ENCODE results near the gene MTHFR. TPM values are rescaled to one million over a fixed set of nuclear protein-coding genes. Genes with fewer than 3 reads are reported as not detected.

MTHFR gene
- total RNA-seq, 2 donors from 2014 or later = 22.3 to 30.0 TPM

DNA sequence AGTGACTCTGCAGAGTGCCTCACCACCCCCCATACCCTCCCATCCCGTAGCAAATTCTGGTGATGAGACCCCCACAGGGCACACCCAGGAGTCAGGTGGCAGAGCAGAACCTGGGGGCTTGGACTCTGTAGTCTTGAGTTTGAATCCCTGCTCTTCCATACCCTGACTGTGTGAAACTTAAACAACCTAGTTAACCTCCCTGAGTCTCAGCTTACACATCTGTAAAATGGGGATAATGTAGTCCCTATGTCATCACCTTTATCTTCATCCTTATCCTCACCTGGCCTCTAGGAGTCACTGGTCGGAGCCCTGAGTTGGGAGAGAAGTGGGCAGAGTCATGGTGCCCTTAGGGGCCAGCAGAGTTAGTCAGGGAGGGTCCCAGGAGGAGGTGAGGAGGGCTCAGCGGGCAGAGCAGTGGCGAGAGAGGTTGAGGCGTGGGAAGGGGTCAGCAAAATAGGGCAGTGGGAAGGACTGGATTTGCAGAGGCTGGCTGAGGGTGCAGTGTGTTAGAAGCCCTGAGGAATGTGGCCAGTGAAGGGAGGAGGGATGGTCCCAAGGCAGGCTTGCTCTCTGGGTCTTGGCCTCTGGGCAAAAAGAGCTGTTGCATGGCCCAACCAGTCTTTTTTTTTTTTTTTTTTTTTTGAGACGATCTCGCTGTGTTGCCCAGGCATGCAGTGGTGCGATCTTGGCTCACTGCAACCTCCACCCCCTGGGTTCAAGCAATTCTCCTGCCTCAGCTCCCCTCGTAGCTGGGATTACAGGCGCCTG lies 25.2 kb downstream of the MTHFR start:
- no peaks in the 10 kb centered on the region for H3K9me3 ChIP-seq (ENCODE audit: control insufficient read depth, low read length)
- Mint-ChIP-seq H3K36me3 (ENCODE audit: low read depth) (no peaks in the 10 kb centered on the region), H3K4me3 (no peak overlapping the region), H3K27me3 (ENCODE audit: insufficient read depth) (no peaks in the 10 kb centered on the region), H3K27ac (no peak overlapping the region), H3K4me1 (no peaks in the 10 kb centered on the region), H3K9me3 (no peaks in the 10 kb centered on the region)
- DNase-seq = no peak
- WGBS, 2 experiments (ENCODE audit: insufficient coverage in 1 of 2, insufficient read length in 1 of 2) = 94 to 97% methylated on average over 3 to 8 of the region's 10 CpGs
- H3K36me3 ChIP-seq (ENCODE audit: control insufficient read depth, insufficient read depth, low read length) = no peaks in the 10 kb centered on the region
- H3K9ac ChIP-seq (ENCODE audit: extremely low read depth, low read length, poor library complexity, severe bottlenecking) = no peak overlapping the region
- H3K27ac ChIP-seq (ENCODE audit: low read depth, low read length) = no peak overlapping the region
- peaks cover 5% of the 10 kb centered on the region for H3K4me1 ChIP-seq (ENCODE audit: control insufficient read depth, insufficient read depth, low read length)
- H3K27me3 ChIP-seq (ENCODE audit: control insufficient read depth, insufficient read depth, low read length, poor library complexity, severe bottlenecking) = no peaks in the 10 kb centered on the region
- no peak for TF ChIP-seq CTCF (conservative IDR thresholded peaks at IDR 0.05)
- no peak overlapping the region for H3K4me3 ChIP-seq (ENCODE audit: low read length)

GRCh38 chr1:11779715-11780379 lies 25.9 kb downstream of the MTHFR start:
- H3K4me1 ChIP-seq (ENCODE audit: control insufficient read depth, insufficient read depth, low read length) = peaks cover 4% of the 10 kb centered on the region
- Mint-ChIP-seq H3K4me3 (no peak overlapping the region), H3K27ac (no peak overlapping the region), H3K4me1 (no peaks in the 10 kb centered on the region), H3K27me3 (ENCODE audit: insufficient read depth) (no peaks in the 10 kb centered on the region), H3K9me3 (no peaks in the 10 kb centered on the region), H3K36me3 (ENCODE audit: low read depth) (no peaks in the 10 kb centered on the region)
- 88 to 96% methylated on average over 6 to 13 of the region's 13 CpGs for WGBS, 2 experiments (ENCODE audit: insufficient coverage in 1 of 2, insufficient read length in 1 of 2)
- no peak overlapping the region for H3K27ac ChIP-seq (ENCODE audit: low read depth, low read length)
- no peak for DNase-seq
- H3K27me3 ChIP-seq (ENCODE audit: control insufficient read depth, insufficient read depth, low read length, poor library complexity, severe bottlenecking) = no peaks in the 10 kb centered on the region
- no peaks in the 10 kb centered on the region for H3K9me3 ChIP-seq (ENCODE audit: control insufficient read depth, low read length)
- no peak overlapping the region for H3K9ac ChIP-seq (ENCODE audit: extremely low read depth, low read length, poor library complexity, severe bottlenecking)
- no peak overlapping the region for H3K4me3 ChIP-seq (ENCODE audit: low read length)
- TF ChIP-seq CTCF (conservative IDR thresholded peaks at IDR 0.05) = no peak
- H3K36me3 ChIP-seq (ENCODE audit: control insufficient read depth, insufficient read depth, low read length) = no peaks in the 10 kb centered on the region

DNA sequence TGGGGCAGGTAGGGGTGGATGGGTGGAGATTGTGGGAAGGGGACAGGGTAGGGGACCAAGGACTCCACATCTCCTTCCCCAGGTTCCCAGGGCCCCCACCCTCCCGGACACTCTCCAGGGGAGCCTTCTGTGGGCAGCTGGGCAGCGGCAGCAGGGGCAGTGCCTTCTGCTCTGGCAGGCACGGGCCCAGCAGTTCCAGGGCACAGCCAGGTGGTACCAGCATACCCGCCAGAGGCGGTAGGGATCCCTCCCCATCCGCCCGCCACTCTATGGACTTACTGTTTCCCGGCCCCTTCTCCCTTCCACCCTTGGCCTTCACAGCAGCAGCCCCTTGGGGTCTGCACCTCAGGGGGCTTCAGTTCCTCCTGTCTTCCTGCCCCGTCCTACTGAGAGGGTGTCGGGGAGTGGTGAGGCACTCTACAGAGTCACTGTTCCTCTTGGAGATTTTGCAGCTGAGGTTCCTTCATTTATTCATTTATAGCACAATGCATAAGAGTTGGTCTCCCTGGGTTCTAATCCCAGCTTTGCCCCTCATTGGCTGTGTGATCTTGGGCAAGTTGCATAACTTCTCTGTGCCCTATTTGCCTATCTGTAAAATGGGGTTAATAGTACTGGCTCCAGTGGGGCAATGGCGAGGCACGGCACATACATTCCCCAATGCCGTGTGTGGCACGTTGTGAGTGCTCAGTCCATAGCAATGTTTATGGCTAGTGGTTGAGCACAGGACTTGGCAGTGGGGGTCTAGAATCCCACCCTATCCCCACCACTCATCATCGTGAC lies 26.7 kb downstream of the MTHFR start:
- no peaks in the 10 kb centered on the region for H3K4me1 Mint-ChIP-seq
- Histone ChIP-seq H3K27me3 (ENCODE audit: control insufficient read depth, insufficient read depth, low read length, poor library complexity, severe bottlenecking) (no peaks in the 10 kb centered on the region), H3K9me3 (ENCODE audit: control insufficient read depth, low read length) (no peaks in the 10 kb centered on the region), H3K4me3 (ENCODE audit: low read length) (no peak overlapping the region), H3K36me3 (ENCODE audit: control insufficient read depth, insufficient read depth, low read length) (no peaks in the 10 kb centered on the region), H3K4me1 (ENCODE audit: control insufficient read depth, insufficient read depth, low read length) (no peaks in the 10 kb centered on the region), H3K27ac (ENCODE audit: low read depth, low read length) (no peak overlapping the region), H3K9ac (ENCODE audit: extremely low read depth, low read length, poor library complexity, severe bottlenecking) (no peak overlapping the region)
- no peaks in the 10 kb centered on the region for H3K36me3 Mint-ChIP-seq (ENCODE audit: low read depth)
- H3K27ac Mint-ChIP-seq = no peak overlapping the region
- H3K4me3 Mint-ChIP-seq = no peak overlapping the region
- H3K27me3 Mint-ChIP-seq (ENCODE audit: insufficient read depth) = no peaks in the 10 kb centered on the region
- no peak for DNase-seq
- WGBS, 2 experiments (ENCODE audit: insufficient coverage in 1 of 2, insufficient read length in 1 of 2) = 92 to 95% methylated on average over 4 to 15 of the region's 15 CpGs
- no peaks in the 10 kb centered on the region for H3K9me3 Mint-ChIP-seq
- TF ChIP-seq CTCF (conservative IDR thresholded peaks at IDR 0.05) = no peak
